ENCODE measurements around the gene GCGR.
"Not testable (repeated sequence)": the region's sequence is repeated elsewhere in the genome, so short reads cannot be mapped to it uniquely, and the experiment has no call there.

Gene GCGR

GRCh38 chr17:81831957-81832607 lies 28.1 kb downstream of the GCGR start:
- no peak for DNase-seq (ENCODE audit: low read depth)

- DNase-seq (ENCODE audit: low read depth): no peak
Observed at GRCh38 chr17:81832608-81833159, 28.7 kb downstream of the GCGR start.

GRCh38 chr17:81833160-81833920 lies 29.4 kb downstream of the GCGR start, which contains the start of gene MCRIP1:
Gene MCRIP1 (minus strand): TSS chr17:81833291. CDS start chr17:81824506, 8,785 bp downstream.
- DNase-seq (ENCODE audit: low read depth): peak; percentile 45

GRCh38 chr17:81833921-81834830 lies 30.2 kb downstream of the GCGR start:
- DNase-seq (ENCODE audit: low read depth): no peak

GRCh38 chr17:81834831-81835267 lies 30.9 kb downstream of the GCGR start, which contains the start of gene PPP1R27:
Gene PPP1R27 (minus strand): TSS chr17:81835050. CDS start chr17:81834953, 97 bp downstream.
- no peak for DNase-seq (ENCODE audit: low read depth)

- no peak for DNase-seq (ENCODE audit: low read depth)
Observed at GRCh38 chr17:81837641-81838040, 33.7 kb downstream of the GCGR start.

- DNase-seq (ENCODE audit: low read depth): no peak
Observed at GRCh38 chr17:81838753-81839255, 34.9 kb downstream of the GCGR start.

- no peak for DNase-seq (ENCODE audit: low read depth)
Observed at GRCh38 chr17:81839301-81839700, 35.4 kb downstream of the GCGR start.

GRCh38 chr17:81840059-81840458 lies 36.1 kb downstream of the GCGR start:
- DNase-seq (ENCODE audit: low read depth): not testable (repeated sequence)

GRCh38 chr17:81840826-81841778 lies 37.2 kb downstream of the GCGR start:
- DNase-seq (ENCODE audit: low read depth): no peak

GRCh38 chr17:81841866-81842265 lies 37.9 kb downstream of the GCGR start:
- DNase-seq (ENCODE audit: low read depth): no peak

GRCh38 chr17:81842378-81842724 lies 38.4 kb downstream of the GCGR start:
- no peak for DNase-seq (ENCODE audit: low read depth)

- no peak for DNase-seq (ENCODE audit: low read depth)
Observed at GRCh38 chr17:81842725-81843504, 39.0 kb downstream of the GCGR start.

GRCh38 chr17:81843713-81844326 lies 39.9 kb downstream of the GCGR start:
- DNase-seq (ENCODE audit: low read depth): no peak

- DNase-seq (ENCODE audit: low read depth): no peak
Observed at GRCh38 chr17:81844327-81844851, 40.4 kb downstream of the GCGR start.

- DNase-seq (ENCODE audit: low read depth): no peak
Observed at GRCh38 chr17:81844887-81845286, 40.9 kb downstream of the GCGR start.

GRCh38 chr17:81845361-81845760 lies 41.4 kb downstream of the GCGR start:
- DNase-seq (ENCODE audit: low read depth): no peak

- DNase-seq (ENCODE audit: low read depth): no peak
Observed at GRCh38 chr17:81845881-81846742, 42.2 kb downstream of the GCGR start.
